Liver (tissue), 9 donors: ENCODE measurements around the gene ATXN1. TPM values are rescaled to one million over a fixed set of nuclear protein-coding genes. Genes with fewer than 3 reads are reported as not detected.

Source experiments
- DNase-seq: peaks from one replicate; pipeline ENCODE4 v3.0.0-alpha.2; 2017; ENCODE audit warnings: low spot score
- H3K27ac ChIP-seq, 2 donors: one replicate each; pipeline ENCODE4 v1.7.0; 2013; ENCODE audit warnings: inconsistent platforms in 2 of 2, low read length in 2 of 2, control low read depth in 1 of 2, low read depth in 1 of 2, mild to moderate bottlenecking in 1 of 2
- H3K27me3 ChIP-seq, 4 donors: one replicate each; pipeline versions ENCODE4 v1.6.1 to v1.7.0; 2013; ENCODE audit warnings: low read length in 3 of 4, inconsistent platforms in 1 of 4, mild to moderate bottlenecking in 1 of 4, moderate library complexity in 1 of 4; ENCODE audit not compliant: control insufficient read depth in 4 of 4, insufficient read depth in 4 of 4
- H3K36me3 ChIP-seq, 4 donors: one replicate each; pipeline versions ENCODE4 v1.6.1 to v1.7.0; 2013; ENCODE audit warnings: low read length in 3 of 4, mild to moderate bottlenecking in 3 of 4, low read depth in 1 of 4, moderate library complexity in 1 of 4; ENCODE audit not compliant: control insufficient read depth in 4 of 4, insufficient read depth in 3 of 4
- H3K4me1 ChIP-seq, 4 donors: one replicate each; pipeline versions ENCODE4 v1.6.1 to v1.7.0; 2013; ENCODE audit warnings: low read length in 3 of 4, mild to moderate bottlenecking in 3 of 4, moderate library complexity in 1 of 4; ENCODE audit not compliant: control insufficient read depth in 4 of 4, insufficient read depth in 4 of 4
- H3K4me3 ChIP-seq, 3 donors: one replicate each; pipeline versions ENCODE4 v1.6.1 to v1.7.0; 2013; ENCODE audit warnings: low read length in 3 of 3, control low read depth in 1 of 3, low read depth in 1 of 3, mild to moderate bottlenecking in 1 of 3
- H3K9ac ChIP-seq, 2 donors: one replicate each; pipeline ENCODE4 v1.7.0; 2013; ENCODE audit warnings: low read length in 2 of 2, mild to moderate bottlenecking in 2 of 2, moderate library complexity in 2 of 2, control low read depth in 1 of 2, low read depth in 1 of 2
- H3K9me3 ChIP-seq, 4 donors: one replicate each; pipeline versions ENCODE4 v1.6.1 to v1.7.0; 2013; ENCODE audit warnings: low read length in 3 of 4; ENCODE audit not compliant: control insufficient read depth in 4 of 4
- CTCF ChIP-seq: fragments of 150-350 bp; IDR thresholded peaks from 2 replicates; pipeline ENCODE4 v1.5.1; 2017; ENCODE audit warnings: improper control_type of control experiment, low read depth, low read length; ENCODE audit not compliant: missing input control
- FOXA1 ChIP-seq: IDR thresholded peaks from 2 replicates; pipeline ENCODE4 v1.6.1; 2016; ENCODE audit warnings: antibody characterized with exemption
- FOXA2 ChIP-seq: IDR thresholded peaks from 2 replicates; pipeline ENCODE4 v1.6.1; 2016; ENCODE audit warnings: antibody characterized with exemption
- GABPA ChIP-seq, 2 donors: IDR thresholded peaks in 1 of 2; conservative IDR thresholded peaks in 1 of 2; 2 replicates each; pipeline ENCODE4 v1.6.1; 2016; ENCODE audit warnings: antibody characterized with exemption in 2 of 2, mild to moderate bottlenecking in 1 of 2, moderate library complexity in 1 of 2
- JUND ChIP-seq, 2 donors: IDR thresholded peaks; 2 replicates each; pipeline ENCODE4 v1.6.1; 2016; ENCODE audit warnings: antibody characterized with exemption in 2 of 2
- RAD21 ChIP-seq, 2 donors: IDR thresholded peaks; 2 replicates each; pipeline ENCODE4 v1.6.1; 2016; ENCODE audit warnings: antibody characterized with exemption in 2 of 2, mild to moderate bottlenecking in 2 of 2
- SP1 ChIP-seq: IDR thresholded peaks from 2 replicates; pipeline ENCODE4 v1.6.1; 2018; ENCODE audit warnings: antibody characterized with exemption, mild to moderate bottlenecking
- TAF1 ChIP-seq: conservative IDR thresholded peaks from 2 replicates; pipeline ENCODE4 v1.6.1; 2016; ENCODE audit warnings: antibody characterized with exemption, mild to moderate bottlenecking
- YY1 ChIP-seq: IDR thresholded peaks from 2 replicates; pipeline ENCODE4 v1.6.1; 2016; ENCODE audit warnings: antibody characterized with exemption, mild to moderate bottlenecking
- ZBTB33 ChIP-seq: IDR thresholded peaks from 2 replicates; pipeline ENCODE4 v1.6.1; 2016; ENCODE audit warnings: antibody characterized with exemption
- WGBS: extraction: QIAGEN DNeasy Blood & Tissue Kit; methylation state at CpG from one replicate; pipeline ENCODE4 v1.1.7; 2013; 5-methylcytosine and 5-hydroxymethylcytosine counted together
- polyA plus RNA-seq, 2 donors: library from polyadenylated mRNA; stranded (reverse) in 1 of 2; unstranded in 1 of 2; fragments of 200-250 nt in 1 of 2; fragments of >200 nt in 1 of 2; fragmentation: Nextera tagmentation in 1 of 2; extraction: Ambion mirVana in 1 of 2; gene quantifications; one replicate each; pipeline versions ENCODE4 v1.2.1 to v1.2.3, GENCODE V29; 2013 to 2015
- total RNA-seq, 2 donors: library from RNA; depleted of rRNA; stranded (reverse); fragments of >200 nt; gene quantifications; one replicate each; pipeline ENCODE4 v1.2.3, GENCODE V29; 2014
- donor health status: healthy.
- donor health status: healthy.
- donor health status: healthy.
- donor health status: healthy.
- donor health status: healthy.

Gene ATXN1
- total and polyA plus RNA-seq, 4 donors = 4.3 to 29.7 (median 8.2) TPM

GRCh38 chr6:16320533-16321340 is 440.5 kb downstream of the ATXN1 start (continued):
- TF ChIP-seq CTCF (no peak), GABPA (IDR thresholded peaks at IDR 0.05 in 1 of 2, conservative IDR thresholded peaks at IDR 0.05 in 1 of 2) (no peak), YY1 (no peak), SP1 (no peak), ZBTB33 (no peak), FOXA1 (no peak)

- Histone ChIP-seq H3K9me3 (no peaks in the 10 kb centered on the region), H3K9ac (peak overlapping the region in 1 of 2 donors; percentile 30), H3K27ac (peak overlapping the region; percentile 31 to 44), H3K36me3 (peaks cover 0 to 3% (median 0%) of the 10 kb centered on the region in 4 donors), H3K27me3 (no peaks in the 10 kb centered on the region), H3K4me3 (no peak overlapping the region), H3K4me1 (peaks cover 0 to 1% (median 0%) of the 10 kb centered on the region in 4 donors)
- TF ChIP-seq TAF1 (no peak), FOXA2 (no peak), JUND (IDR thresholded peaks at IDR 0.05) (peak; percentile 24 to 45), GABPA (IDR thresholded peaks at IDR 0.05 in 1 of 2, conservative IDR thresholded peaks at IDR 0.05 in 1 of 2) (no peak), CTCF (no peak), RAD21 (IDR thresholded peaks at IDR 0.05) (no peak)
- 58% methylated on average over 16 of the region's 16 CpGs for WGBS
- DNase-seq = no peak
Observed at GRCh38 chr6:16319813-16320532, 441.3 kb downstream of the ATXN1 start.
